H1 (cell line): ENCODE data around the gene TRAPPC2. TPM values are rescaled to one million over a fixed set of nuclear protein-coding genes. Genes with fewer than 3 reads are reported as not detected.

ENCODE experiments used
- CTCF ChIA-PET: fragments of 300-600 bp; sonication (Branson Sonifier 250); formaldehyde crosslinking; loops from one replicate; lab custom pipeline; 2021; ENCODE audit not compliant: partially characterized antibody; lab: Charles Lee
- POLR2A ChIA-PET: fragments of 300-600 bp; sonication (Branson Sonifier 250); formaldehyde crosslinking; loops from one replicate; lab custom pipeline; 2021; ENCODE audit warnings: inconsistent platforms; ENCODE audit not compliant: partially characterized antibody; lab: Charles Lee
- DNase-seq, 2 experiments: peaks; one replicate each; pipeline versions ENCODE4 v3.0.0 to v3.0.0-alpha.2; 2010 to 2022; ENCODE audit warnings: low spot score in 2 of 2, low read depth in 1 of 2, mixed read lengths in 1 of 2
- FAIRE-seq: peaks from 2 replicates; lab custom pipeline; 2011; peaks lifted over from hg19 to GRCh38; lab: Jason Lieb, UNC
- H2AFZ ChIP-seq: 2 replicates; pipeline ENCODE4 v1.8.1; 2012; ENCODE audit warnings: low read length, inconsistent platforms
- H2AK5ac ChIP-seq: 2 replicates; pipeline ENCODE4 v1.6.1; 2013; ENCODE audit warnings: low read depth, low read length
- H2BK120ac ChIP-seq: replicated peaks from 2 replicates; pipeline ENCODE3; 2013; ENCODE audit warnings: low read depth, low read length, inconsistent platforms
- H2BK12ac ChIP-seq: 2 replicates; pipeline ENCODE4 v1.6.1; 2013; ENCODE audit warnings: low read depth, low read length
- H2BK15ac ChIP-seq: 2 replicates; pipeline ENCODE4 v1.6.1; 2013; ENCODE audit warnings: low read length
- H2BK20ac ChIP-seq: 2 replicates; pipeline ENCODE4 v1.6.1; 2013; ENCODE audit warnings: low read length
- H2BK5ac ChIP-seq: 2 replicates; pipeline ENCODE4 v1.6.1; 2013; ENCODE audit warnings: low read depth, low read length
- H3K14ac ChIP-seq: 2 replicates; pipeline ENCODE4 v1.6.1; 2013; ENCODE audit warnings: inconsistent platforms; ENCODE audit not compliant: insufficient read length
- H3K18ac ChIP-seq: 2 replicates; pipeline ENCODE4 v1.6.1; 2013; ENCODE audit warnings: low read length; ENCODE audit errors: extremely low read depth
- H3K23ac ChIP-seq: 2 replicates; pipeline ENCODE4 v1.6.1; 2013; ENCODE audit warnings: inconsistent platforms; ENCODE audit not compliant: insufficient read length
- H3K23me2 ChIP-seq: 2 replicates; pipeline ENCODE4 v1.6.1; 2013; ENCODE audit warnings: low read depth, low read length
- H3K27ac ChIP-seq: 2 replicates; pipeline ENCODE4 v1.6.1; 2011; ENCODE audit warnings: low read depth, low read length, inconsistent platforms
- H3K27me3 ChIP-seq, 4 experiments: replicated peaks in 1 of 4; 1 replicate in 1 of 4; 2 replicates in 3 of 4; pipeline versions ENCODE4 v1.6.1 to v1.8.1; 2011 to 2013; ENCODE audit warnings: low read length in 3 of 4, mild to moderate bottlenecking in 3 of 4, inconsistent platforms in 2 of 4, mixed read lengths in 2 of 4, moderate library complexity in 1 of 4; ENCODE audit not compliant: control insufficient read depth in 3 of 4, insufficient read depth in 3 of 4; ENCODE audit errors: extremely low read depth in 1 of 4
- H3K36me3 ChIP-seq, 4 experiments: 2 replicates each; pipeline versions ENCODE4 v1.6.1 to v1.8.1; 2011 to 2013; ENCODE audit warnings: mild to moderate bottlenecking in 4 of 4, low read length in 3 of 4, moderate library complexity in 2 of 4, control low read depth in 1 of 4, inconsistent platforms in 1 of 4; ENCODE audit not compliant: insufficient read depth in 4 of 4, control insufficient read depth in 2 of 4
- H3K4ac ChIP-seq: replicated peaks from 2 replicates; pipeline ENCODE3; 2013; ENCODE audit warnings: low read length, low read depth, mixed read lengths, inconsistent platforms; ENCODE audit not compliant: insufficient read length
- H3K4me1 ChIP-seq, 4 experiments: replicated peaks in 1 of 4; 1 replicate in 1 of 4; 2 replicates in 3 of 4; pipeline versions ENCODE4 v1.6.1 to v1.8.1; 2011 to 2013; ENCODE audit warnings: low read length in 3 of 4, inconsistent platforms in 2 of 4, mixed read lengths in 1 of 4; ENCODE audit not compliant: insufficient read depth in 4 of 4, control insufficient read depth in 3 of 4
- H3K4me2 ChIP-seq, 2 experiments: 2 replicates each; pipeline versions ENCODE4 v1.6.1 to v1.8.1; 2011 to 2013; ENCODE audit warnings: low read depth in 2 of 2, low read length in 2 of 2, control low read depth in 1 of 2, inconsistent platforms in 1 of 2, mild to moderate bottlenecking in 1 of 2; ENCODE audit not compliant: insufficient read depth in 1 of 2
- H3K4me3 ChIP-seq, 4 experiments: fragments of 200-600, 300-600 bp in 1 of 4; sonication (generic), shearing (Covaris generic), sonication (Bioruptor Twin) in 1 of 4; 2 replicates each; pipeline versions ENCODE4 v1.5.1 to v1.8.1; 2011 to 2016; ENCODE audit warnings: low read length in 4 of 4, low read depth in 3 of 4, control low read depth in 2 of 4, inconsistent platforms in 2 of 4, mild to moderate bottlenecking in 2 of 4, mixed read lengths in 1 of 4, moderate library complexity in 1 of 4; ENCODE audit not compliant: insufficient read depth in 2 of 4; ENCODE audit errors: extremely low read depth in 1 of 4
- H3K56ac ChIP-seq: replicated peaks from 2 replicates; pipeline ENCODE3; 2013; ENCODE audit warnings: low read depth, mild to moderate bottlenecking, mixed read lengths, low read length, inconsistent platforms; ENCODE audit not compliant: insufficient read length
- H3K79me1 ChIP-seq: 2 replicates; pipeline ENCODE4 v1.6.1; 2013; ENCODE audit warnings: low read depth, low read length, control low read depth
- H3K79me2 ChIP-seq, 2 experiments: 2 replicates each; pipeline versions ENCODE4 v1.6.1 to v1.8.1; 2012 to 2013; ENCODE audit warnings: low read length in 2 of 2, mild to moderate bottlenecking in 2 of 2, inconsistent platforms in 1 of 2; ENCODE audit not compliant: insufficient read depth in 2 of 2, control insufficient read depth in 1 of 2
- H3K9ac ChIP-seq, 4 experiments: replicated peaks in 1 of 4; 1 replicate in 1 of 4; 2 replicates in 3 of 4; pipeline versions ENCODE4 v1.6.1 to v1.8.1; 2011 to 2013; ENCODE audit warnings: low read depth in 3 of 4, low read length in 3 of 4, control low read depth in 2 of 4, mild to moderate bottlenecking in 2 of 4, moderate library complexity in 2 of 4, inconsistent platforms in 1 of 4; ENCODE audit errors: extremely low read depth in 1 of 4
- H3K9me3 ChIP-seq, 2 experiments: 2 replicates each; pipeline versions ENCODE4 v1.6.1 to v1.8.1; 2012 to 2013; ENCODE audit warnings: mild to moderate bottlenecking in 2 of 2, moderate library complexity in 2 of 2, control low read depth in 1 of 2, inconsistent platforms in 1 of 2, low read depth in 1 of 2, low read length in 1 of 2, mixed read lengths in 1 of 2; ENCODE audit not compliant: insufficient read depth in 2 of 2
- H4K20me1 ChIP-seq, 2 experiments: replicated peaks in 1 of 2; 2 replicates each; pipeline versions ENCODE3 to v1.8.1; 2011 to 2013; ENCODE audit warnings: inconsistent platforms in 2 of 2, low read length in 2 of 2, mild to moderate bottlenecking in 1 of 2; ENCODE audit not compliant: insufficient read depth in 2 of 2, control insufficient read depth in 1 of 2
- H4K5ac ChIP-seq: 2 replicates; pipeline ENCODE4 v1.6.1; 2013; ENCODE audit warnings: low read length, low read depth, mixed read lengths, inconsistent platforms; ENCODE audit not compliant: insufficient read length
- H4K8ac ChIP-seq: 2 replicates; pipeline ENCODE4 v1.8.0; 2013; ENCODE audit warnings: mild to moderate bottlenecking, moderate library complexity, low read length, inconsistent platforms; ENCODE audit not compliant: insufficient read depth; ENCODE audit errors: extremely low read depth
- H4K91ac ChIP-seq: replicated peaks from 2 replicates; pipeline ENCODE3; 2013; ENCODE audit warnings: low read length, mixed read lengths, inconsistent platforms; ENCODE audit not compliant: insufficient read length
- ATF3 ChIP-seq: IDR thresholded peaks from 2 replicates; pipeline ENCODE4 v1.6.1; 2011; ENCODE audit warnings: low read depth, mild to moderate bottlenecking, low read length; ENCODE audit not compliant: insufficient read depth
- CEBPB ChIP-seq: IDR thresholded peaks from 2 replicates; pipeline ENCODE4 v1.6.1; 2012; ENCODE audit warnings: low read depth, low read length
- CHD1 ChIP-seq: IDR thresholded peaks from 2 replicates; pipeline ENCODE4 v1.6.1; 2012; ENCODE audit warnings: low read depth, low read length, improper control_type of control experiment
- E2F6 ChIP-seq: IDR thresholded peaks from 2 replicates; pipeline ENCODE4 v1.6.1; 2012; ENCODE audit warnings: inconsistent platforms
- KDM5A ChIP-seq: fragments of 200-600 bp; IDR thresholded peaks from 2 replicates; pipeline ENCODE4 v1.7.1; 2012; ENCODE audit warnings: mild to moderate bottlenecking, low read length, inconsistent platforms, mixed read lengths
- NRF1 ChIP-seq: IDR thresholded peaks from 2 replicates; pipeline ENCODE4 v1.6.1; 2011; ENCODE audit warnings: mild to moderate bottlenecking, low read depth, low read length, improper control_type of control experiment
- RAD21 ChIP-seq, 2 experiments: IDR thresholded peaks in 1 of 2; conservative IDR thresholded peaks in 1 of 2; 2 replicates each; pipeline ENCODE4 v1.6.1; 2011; ENCODE audit warnings: low read depth in 2 of 2, low read length in 2 of 2, improper control_type of control experiment in 1 of 2, inconsistent platforms in 1 of 2, mild to moderate bottlenecking in 1 of 2, moderate library complexity in 1 of 2
- SIX5 ChIP-seq: IDR thresholded peaks from 2 replicates; pipeline ENCODE4 v1.6.1; 2011; ENCODE audit warnings: mild to moderate bottlenecking, low read depth, low read length
- USF2 ChIP-seq: IDR thresholded peaks from 2 replicates; pipeline ENCODE4 v1.6.1; 2011; ENCODE audit warnings: low read length, improper control_type of control experiment
- WGBS, 2 experiments: shearing (Covaris generic) in 1 of 2; methylation state at CpG; one replicate each; pipeline versions ENCODE4 v1.1.6 to v1.1.7; 2013 to 2015; ENCODE audit warnings: low lambda C conversion rate in 2 of 2, mixed read lengths in 2 of 2, inconsistent platforms in 1 of 2, low coverage in 1 of 2, missing lambda C conversion rate in 1 of 2; ENCODE audit not compliant: insufficient replicate concordance in 2 of 2, insufficient coverage in 1 of 2, insufficient read length in 1 of 2; ENCODE audit errors: extremely low coverage in 1 of 2, missing lambda C conversion rate in 1 of 2; 5-methylcytosine and 5-hydroxymethylcytosine counted together
- polyA plus RNA-seq, 7 experiments: library from polyadenylated mRNA; depleted of rRNA in 3 of 7; stranded (reverse) in 5 of 7; unstranded in 2 of 7; fragments of >200 nt in 5 of 7; fragments of 200-250 nt in 2 of 7; gene quantifications; 1 replicate in 5 of 7; 2 replicates in 1 of 7; 4 replicates in 1 of 7; pipeline versions ENCODE4 v1.2.1 to v1.2.3, GENCODE V29; 2011 to 2013; ENCODE audit warnings: missing spikeins in 2 of 7, mixed read lengths in 2 of 7
- total RNA-seq: library from RNA; stranded (reverse); fragmentation: NEBNext Ultra II Directional; extraction: Animal tissue kit (Norgen Biotek cat#: 25700); gene quantifications from 2 replicates; pipeline ENCODE4 v1.2.1, GENCODE V29; 2021

TRAPPC2 gene
- total and polyA plus RNA-seq, 2 of the 8 experiments (the other 6 are each of a cell fraction or from before 2014, with no cell fraction given): 6.7 to 10.8 TPM

- Histone ChIP-seq H3K14ac (no peak within 1 kb of the TSS), H3K4me1 (peaks cover 0 to 7% (median 3%) of the 10 kb centered on the region in 4 experiments; a peak in 4 of 7 replicates), H4K91ac (peak within 1 kb of the TSS; percentile 42), H4K8ac (peak within 1 kb of the TSS; percentile 68), H2BK12ac (no peak within 1 kb of the TSS), H3K4me2 (peak within 1 kb of the TSS; percentile 70 to 76), H3K9me3 (no peaks in the 10 kb centered on the region), H3K27me3 (peaks cover 0 to 2% (median 0%) of the 10 kb centered on the region in 4 experiments; a peak in 2 of 7 replicates), H2BK15ac (no peak within 1 kb of the TSS), H4K5ac (peak within 1 kb of the TSS; percentile 86), H3K4me3 (peak within 1 kb of the TSS; percentile 80 to 91 (median 86)), H3K36me3 (no peaks in the 10 kb centered on the region), H2BK5ac (0 out of 2 replicates have a peak within 1 kb of the TSS, but pooled peaks have one; percentile 52), H3K79me2 (peaks cover 4 to 46% of the 10 kb centered on the region in 2 experiments; a peak in 3 of 4 replicates), H3K56ac (no peak within 1 kb of the TSS), H3K79me1 (no peaks in the 10 kb centered on the region), H3K9ac (peak within 1 kb of the TSS; percentile 74 to 83 (median 81)), H4K20me1 (peaks cover 0 to 8% of the 10 kb centered on the region in 2 experiments), H2BK20ac (no peak within 1 kb of the TSS), H3K18ac (no peak within 1 kb of the TSS; the same call in 1 of the 2 replicates), H2BK120ac (no peak within 1 kb of the TSS), H3K4ac (no peak within 1 kb of the TSS), H3K23me2 (peaks cover 4% of the 10 kb centered on the region; the same call in 1 of the 2 replicates), H2AK5ac (no peak within 1 kb of the TSS), H3K27ac (peak within 1 kb of the TSS; percentile 85; the same call in 1 of the 2 replicates), H2AFZ (peak within 1 kb of the TSS; percentile 76; the same call in 1 of the 2 replicates), H3K23ac (no peak within 1 kb of the TSS)
- DNase-seq: peak; percentile 9 to 90
- WGBS, 2 experiments: 0% methylated on average over 7 of the region's 68 CpGs; no CpG with 5 or more reads in 1 of the 2 experiments
- POLR2A ChIA-PET: interaction anchor here (0.9 to 1.9 kb wide), 3 partner anchors 46 to 135 kb away, joined by 3 to 7 read pairs (median 3); partner anchors contain the start of gene OFD1
- CTCF ChIA-PET: no interaction called here
- no peak for FAIRE-seq
- TF ChIP-seq RAD21 (IDR thresholded peaks at IDR 0.05 in 1 of 2, conservative IDR thresholded peaks at IDR 0.05 in 1 of 2; ENCODE audit: low read depth in 2 of 2, low read length in 2 of 2) (no peak), E2F6 (no peak), CEBPB (no peak), ATF3 (no peak), CHD1 (no peak), KDM5A (no peak), USF2 (no peak), NRF1 (no peak), SIX5 (no peak)
These were observed 45.3 kb downstream of the TRAPPC2 start, which contains the start of gene RAB9A for GRCh38 chrX:13688958-13689740. TSS of gene RAB9A (plus strand) at chrX:13689128. CDS start at chrX:13708747, 19,619 bp downstream.
